Measurements from ENCODE around the gene SMTN. TPM values are rescaled to one million over a fixed set of nuclear protein-coding genes. Genes with fewer than 3 reads are reported as not detected.
"Not testable (repeated sequence)": the region's sequence is repeated elsewhere in the genome, so short reads cannot be mapped to it uniquely, and the experiment has no call there.

SMTN gene
- polyA plus RNA-seq, 1 of the 3 experiments (the other 2 are of a cell fraction): 30.4 TPM

GRCh38 chr22:31064369-31064768 lies 16.7 kb upstream of the SMTN start:
- Histone ChIP-seq H3K4me2 (no peak overlapping the region; the same call in 1 of the 2 replicates), H3K27ac (ENCODE audit: low read depth in 2 of 2, low read length in 1 of 2) (no peak overlapping the region), H3K9ac (no peak overlapping the region), H3K79me2 (ENCODE audit: insufficient read depth) (no peaks in the 10 kb centered on the region), H3K4me3 (ENCODE audit: low read depth in 2 of 2, low read length in 1 of 2) (no peak overlapping the region), H4K20me1 (ENCODE audit: insufficient read depth) (no peaks in the 10 kb centered on the region), H3K27me3 (ENCODE audit: insufficient read depth) (no peaks in the 10 kb centered on the region), H2AFZ (ENCODE audit: low read depth) (no peak overlapping the region), H3F3A (replicated peaks; ENCODE audit: insufficient read depth) (no peaks in the 10 kb centered on the region), H3K4me1 (ENCODE audit: control insufficient read depth in 1 of 2, insufficient read depth in 2 of 2, low read depth in 1 of 2, low read length in 1 of 2) (no peaks in the 10 kb centered on the region; a peak in 1 of 4 replicates), H3K36me3 (replicated peaks in 1 of 2; ENCODE audit: control insufficient read depth in 1 of 2, insufficient read depth in 2 of 2, low read length in 1 of 2) (no peaks in the 10 kb centered on the region), H3K9me3 (no peaks in the 10 kb centered on the region), H3K9me2 (no peaks in the 10 kb centered on the region)
- POLR2A ChIA-PET: interaction anchor here (1.6 kb wide), 1 partner anchor 95 kb away, joined by 5 read pairs; the partner anchor contains the start of genes MORC2 and TUG1
- WGBS (ENCODE audit: low lambda C conversion rate): 90% methylated on average over 6 of the region's 6 CpGs
- TF ChIP-seq SMC3 (IDR thresholded peaks at IDR 0.05; ENCODE audit: low read depth, low read length) (no peak), TEAD4 (IDR thresholded peaks at IDR 0.05; ENCODE audit: borderline replicate concordance, insufficient read depth) (no peak), MAX (IDR thresholded peaks at IDR 0.05; ENCODE audit: low read depth) (no peak), EZH2phosphoT487 (IDR thresholded peaks at IDR 0.05; ENCODE audit: borderline replicate concordance, low read depth) (no peak), GATA2 (CRISPR knock-in tag; IDR thresholded peaks at IDR 0.05) (no peak), NFIC (IDR thresholded peaks at IDR 0.05; ENCODE audit: borderline replicate concordance) (no peak), FOXM1 (IDR thresholded peaks at IDR 0.05; ENCODE audit: low read depth) (no peak), RAD21 (IDR thresholded peaks at IDR 0.05; ENCODE audit: low read length) (no peak), YY1 (IDR thresholded peaks at IDR 0.05; ENCODE audit: low read depth) (no peak), ZBTB33 (IDR thresholded peaks at IDR 0.05; ENCODE audit: borderline replicate concordance, low read depth) (no peak)
- no peak for DNase-seq
- CTCF ChIA-PET: interaction anchor here (0.9 to 3.3 kb wide), 2 partner anchors 20 to 50 kb away, joined by 3 to 20 read pairs; no protein-coding TSS in a partner anchor

GRCh38 chr22:31068970-31069369 lies 12.1 kb upstream of the SMTN start:
- Histone ChIP-seq H3K9me3 (no peaks in the 10 kb centered on the region), H3K27me3 (ENCODE audit: insufficient read depth) (no peaks in the 10 kb centered on the region), H3K79me2 (ENCODE audit: insufficient read depth) (no peaks in the 10 kb centered on the region), H2AFZ (ENCODE audit: low read depth) (no peak overlapping the region), H3K4me1 (ENCODE audit: control insufficient read depth in 1 of 2, insufficient read depth in 2 of 2, low read depth in 1 of 2, low read length in 1 of 2) (no peaks in the 10 kb centered on the region), H3K36me3 (replicated peaks in 1 of 2; ENCODE audit: control insufficient read depth in 1 of 2, insufficient read depth in 2 of 2, low read length in 1 of 2) (no peaks in the 10 kb centered on the region), H3K9me2 (no peaks in the 10 kb centered on the region), H3F3A (replicated peaks; ENCODE audit: insufficient read depth) (no peaks in the 10 kb centered on the region), H3K4me3 (ENCODE audit: low read depth in 2 of 2, low read length in 1 of 2) (no peak overlapping the region), H3K9ac (no peak overlapping the region), H3K4me2 (no peak overlapping the region), H4K20me1 (ENCODE audit: insufficient read depth) (no peaks in the 10 kb centered on the region), H3K27ac (ENCODE audit: low read depth in 2 of 2, low read length in 1 of 2) (no peak overlapping the region)
- no peak for DNase-seq
- POLR2A ChIA-PET: no interaction called here
- TF ChIP-seq TCF12 (IDR thresholded peaks at IDR 0.05) (no peak), USF1 (IDR thresholded peaks at IDR 0.05; ENCODE audit: borderline replicate concordance, low read depth) (no peak), CHD2 (IDR thresholded peaks at IDR 0.05; ENCODE audit: low read length, partially characterized antibody) (no peak), NFIC (IDR thresholded peaks at IDR 0.05; ENCODE audit: borderline replicate concordance) (no peak), USF2 (IDR thresholded peaks at IDR 0.05; ENCODE audit: borderline replicate concordance, low read depth, low read length) (no peak), MAX (IDR thresholded peaks at IDR 0.05; ENCODE audit: low read depth) (no peak), EZH2phosphoT487 (IDR thresholded peaks at IDR 0.05; ENCODE audit: borderline replicate concordance, low read depth) (no peak), TEAD4 (IDR thresholded peaks at IDR 0.05; ENCODE audit: borderline replicate concordance, insufficient read depth) (no peak), SMC3 (IDR thresholded peaks at IDR 0.05; ENCODE audit: low read depth, low read length) (no peak)
- CTCF ChIA-PET: no interaction called here
- WGBS (ENCODE audit: low lambda C conversion rate): 84% methylated on average over 7 of the region's 11 CpGs

GRCh38 chr22:31069691-31070314 lies 11.3 kb upstream of the SMTN start:
- H3K9me2 ChIP-seq; H3K4me3 ChIP-seq (ENCODE audit: low read depth in 2 of 2, low read length in 1 of 2); H3K36me3 ChIP-seq (replicated peaks in 1 of 2; ENCODE audit: control insufficient read depth in 1 of 2, insufficient read depth in 2 of 2, low read length in 1 of 2); DNase-seq; H3K4me2 ChIP-seq; H4K20me1 ChIP-seq (ENCODE audit: insufficient read depth); H3K79me2 ChIP-seq (ENCODE audit: insufficient read depth); H3K27ac ChIP-seq (ENCODE audit: low read depth in 2 of 2, low read length in 1 of 2); H3K27me3 ChIP-seq (ENCODE audit: insufficient read depth); H2AFZ ChIP-seq (ENCODE audit: low read depth); H3K9ac ChIP-seq; H3K9me3 ChIP-seq; H3F3A ChIP-seq (replicated peaks; ENCODE audit: insufficient read depth); H3K4me1 ChIP-seq (ENCODE audit: control insufficient read depth in 1 of 2, insufficient read depth in 2 of 2, low read depth in 1 of 2, low read length in 1 of 2); POLR2A ChIA-PET: not testable (repeated sequence)
- CTCF ChIA-PET: interaction anchor here (0.6 kb wide), 1 partner anchor 150 kb away, joined by 4 read pairs; no protein-coding TSS in a partner anchor
- WGBS (ENCODE audit: low lambda C conversion rate): 75% methylated on average over 6 of the region's 6 CpGs

Measured in SK-N-SH (cell line).